HepG2 (cell line): Measurements from ENCODE around the gene ANKS6.

Source experiments
- ARNT ChIP-seq: fragments of 450-650 bp; IDR thresholded peaks from 2 replicates; pipeline ENCODE4 v1.6.1; 2017
- EHMT2 ChIP-seq: fragments of 200-600 bp; sonication (generic); IDR thresholded peaks from 2 replicates; pipeline ENCODE4 v1.7.0; 2017; ENCODE audit warnings: antibody characterized with exemption, low read depth, low read length, borderline replicate concordance
- HDAC2 ChIP-seq: sonication (generic); formaldehyde crosslinking; IDR thresholded peaks from 2 replicates; pipeline ENCODE4 v1.4.0; 2020; ENCODE audit warnings: missing genetic modification reagents
- NAIF1 ChIP-seq: sonication (generic); formaldehyde crosslinking; IDR thresholded peaks from 2 replicates; pipeline ENCODE4 v1.5.0; 2020; ENCODE audit warnings: mild to moderate bottlenecking, missing genetic modification reagents, borderline replicate concordance
- REPIN1 ChIP-seq: sonication (generic); formaldehyde crosslinking; IDR thresholded peaks from 2 replicates; pipeline ENCODE4 v1.8.0; 2022; ENCODE audit warnings: missing genetic modification reagents, low read depth, mild to moderate bottlenecking, borderline replicate concordance
- SRSF4 ChIP-seq: fragments of 200-400 bp; formaldehyde crosslinking; IDR thresholded peaks from one replicate; pipeline ENCODE4 v1.6.1; 2018; ENCODE audit warnings: mild to moderate bottlenecking, low read depth, low read length, moderate library complexity; ENCODE audit not compliant: poor library complexity, severe bottlenecking
- TOPORS ChIP-seq: sonication (generic); formaldehyde crosslinking; IDR thresholded peaks from 2 replicates; pipeline ENCODE4 v1.8.0; 2023; ENCODE audit warnings: mild to moderate bottlenecking, missing genetic modification reagents
- YY1 ChIP-seq: IDR thresholded peaks from 2 replicates; pipeline ENCODE4 v1.6.1; 2011; ENCODE audit warnings: low read length, low read depth, moderate library complexity, mild to moderate bottlenecking; ENCODE audit not compliant: insufficient read depth, insufficient replicate concordance
- ZBTB1 ChIP-seq: sonication (generic); formaldehyde crosslinking; IDR thresholded peaks from 2 replicates; pipeline ENCODE4 v1.4.0; 2020; ENCODE audit warnings: missing genetic modification reagents, borderline replicate concordance
- ZNF530 ChIP-seq: sonication (generic); formaldehyde crosslinking; IDR thresholded peaks from 2 replicates; pipeline ENCODE4 v1.5.0; 2020; ENCODE audit warnings: low read depth, mild to moderate bottlenecking, missing genetic modification reagents
- TF ChIP-seq, protein P1 (sequence below): sonication (generic); formaldehyde crosslinking; IDR thresholded peaks from 2 replicates; pipeline ENCODE4 v1.5.0; 2020; ENCODE audit warnings: mild to moderate bottlenecking, missing genetic modification reagents, moderate library complexity
- TF ChIP-seq, protein P2 (sequence below): sonication (generic); formaldehyde crosslinking; IDR thresholded peaks from 2 replicates; pipeline ENCODE4 v1.5.0; 2020; ENCODE audit warnings: missing genetic modification reagents
- TF ChIP-seq, protein P3 (sequence below): sonication (generic); formaldehyde crosslinking; IDR thresholded peaks from 2 replicates; pipeline ENCODE4 v1.4.0; 2020; ENCODE audit warnings: missing genetic modification reagents, borderline replicate concordance
- TF ChIP-seq, protein P4 (sequence below), 2 experiments: fragments of 450-650 bp in 1 of 2; sonication (generic) in 1 of 2; formaldehyde crosslinking; IDR thresholded peaks; 2 replicates each; pipeline versions ENCODE4 v1.5.0 to v1.8.0; 2020 to 2022; ENCODE audit warnings: mild to moderate bottlenecking in 1 of 2, missing genetic modification reagents in 1 of 2

DNA sequence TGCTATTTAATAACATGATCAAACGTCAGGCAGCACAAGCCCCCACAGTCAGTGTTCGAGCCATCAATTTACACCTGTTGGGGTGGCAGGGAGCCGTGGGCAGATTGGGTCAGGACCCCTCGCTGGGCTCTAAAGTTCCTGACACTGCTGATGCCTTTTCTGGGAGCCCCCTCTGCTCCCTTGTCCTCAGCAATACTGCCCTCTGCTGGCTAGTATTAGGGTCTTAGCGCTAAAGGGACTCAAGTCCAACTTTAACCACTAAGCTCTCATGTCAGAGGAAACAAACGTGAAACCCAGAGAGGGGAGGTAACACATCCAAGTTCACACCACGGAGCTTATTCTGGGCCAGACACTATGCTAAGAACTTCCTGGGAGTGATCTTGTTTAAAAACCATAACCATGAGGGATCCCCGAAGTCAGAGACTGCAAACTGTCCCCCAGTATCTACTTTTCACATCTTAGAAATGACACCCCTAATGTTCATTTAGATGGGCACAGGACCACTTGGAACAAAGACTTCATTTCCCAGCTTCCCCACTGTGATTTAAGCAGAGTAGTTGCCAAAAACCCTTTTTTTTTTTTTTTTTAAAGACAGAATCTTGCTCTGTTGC, 20.4 kb downstream of the ANKS6 start:
- TF ChIP-seq, protein P1, sequence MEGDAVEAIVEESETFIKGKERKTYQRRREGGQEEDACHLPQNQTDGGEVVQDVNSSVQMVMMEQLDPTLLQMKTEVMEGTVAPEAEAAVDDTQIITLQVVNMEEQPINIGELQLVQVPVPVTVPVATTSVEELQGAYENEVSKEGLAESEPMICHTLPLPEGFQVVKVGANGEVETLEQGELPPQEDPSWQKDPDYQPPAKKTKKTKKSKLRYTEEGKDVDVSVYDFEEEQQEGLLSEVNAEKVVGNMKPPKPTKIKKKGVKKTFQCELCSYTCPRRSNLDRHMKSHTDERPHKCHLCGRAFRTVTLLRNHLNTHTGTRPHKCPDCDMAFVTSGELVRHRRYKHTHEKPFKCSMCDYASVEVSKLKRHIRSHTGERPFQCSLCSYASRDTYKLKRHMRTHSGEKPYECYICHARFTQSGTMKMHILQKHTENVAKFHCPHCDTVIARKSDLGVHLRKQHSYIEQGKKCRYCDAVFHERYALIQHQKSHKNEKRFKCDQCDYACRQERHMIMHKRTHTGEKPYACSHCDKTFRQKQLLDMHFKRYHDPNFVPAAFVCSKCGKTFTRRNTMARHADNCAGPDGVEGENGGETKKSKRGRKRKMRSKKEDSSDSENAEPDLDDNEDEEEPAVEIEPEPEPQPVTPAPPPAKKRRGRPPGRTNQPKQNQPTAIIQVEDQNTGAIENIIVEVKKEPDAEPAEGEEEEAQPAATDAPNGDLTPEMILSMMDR (CRISPR knock-in tag): peak; percentile 84
- TF ChIP-seq REPIN1 (CRISPR knock-in tag): no peak
- TF ChIP-seq, protein P2, sequence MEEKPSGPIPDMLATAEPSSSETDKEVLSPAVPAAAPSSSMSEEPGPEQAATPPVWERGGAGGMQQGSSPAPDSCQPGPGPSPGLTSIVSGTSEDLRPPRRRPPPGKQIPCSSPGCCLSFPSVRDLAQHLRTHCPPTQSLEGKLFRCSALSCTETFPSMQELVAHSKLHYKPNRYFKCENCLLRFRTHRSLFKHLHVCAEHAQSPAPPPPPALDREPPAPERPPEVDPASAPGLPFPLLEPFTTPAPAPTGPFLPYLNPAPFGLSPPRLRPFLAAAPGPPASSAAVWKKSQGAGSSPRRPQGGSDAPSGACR (CRISPR knock-in tag): no peak
- no peak for TF ChIP-seq NAIF1 (CRISPR knock-in tag)
- TF ChIP-seq YY1: no peak
- TF ChIP-seq SRSF4: no peak
- TF ChIP-seq, protein P3, sequence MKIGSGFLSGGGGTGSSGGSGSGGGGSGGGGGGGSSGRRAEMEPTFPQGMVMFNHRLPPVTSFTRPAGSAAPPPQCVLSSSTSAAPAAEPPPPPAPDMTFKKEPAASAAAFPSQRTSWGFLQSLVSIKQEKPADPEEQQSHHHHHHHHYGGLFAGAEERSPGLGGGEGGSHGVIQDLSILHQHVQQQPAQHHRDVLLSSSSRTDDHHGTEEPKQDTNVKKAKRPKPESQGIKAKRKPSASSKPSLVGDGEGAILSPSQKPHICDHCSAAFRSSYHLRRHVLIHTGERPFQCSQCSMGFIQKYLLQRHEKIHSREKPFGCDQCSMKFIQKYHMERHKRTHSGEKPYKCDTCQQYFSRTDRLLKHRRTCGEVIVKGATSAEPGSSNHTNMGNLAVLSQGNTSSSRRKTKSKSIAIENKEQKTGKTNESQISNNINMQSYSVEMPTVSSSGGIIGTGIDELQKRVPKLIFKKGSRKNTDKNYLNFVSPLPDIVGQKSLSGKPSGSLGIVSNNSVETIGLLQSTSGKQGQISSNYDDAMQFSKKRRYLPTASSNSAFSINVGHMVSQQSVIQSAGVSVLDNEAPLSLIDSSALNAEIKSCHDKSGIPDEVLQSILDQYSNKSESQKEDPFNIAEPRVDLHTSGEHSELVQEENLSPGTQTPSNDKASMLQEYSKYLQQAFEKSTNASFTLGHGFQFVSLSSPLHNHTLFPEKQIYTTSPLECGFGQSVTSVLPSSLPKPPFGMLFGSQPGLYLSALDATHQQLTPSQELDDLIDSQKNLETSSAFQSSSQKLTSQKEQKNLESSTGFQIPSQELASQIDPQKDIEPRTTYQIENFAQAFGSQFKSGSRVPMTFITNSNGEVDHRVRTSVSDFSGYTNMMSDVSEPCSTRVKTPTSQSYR (CRISPR knock-in tag): no peak
- TF ChIP-seq ZNF530 (CRISPR knock-in tag): no peak
- TF ChIP-seq ARNT: no peak
- TF ChIP-seq TOPORS: no peak
- TF ChIP-seq EHMT2: no peak
- TF ChIP-seq HDAC2 (CRISPR knock-in tag): no peak
- TF ChIP-seq, protein P4, sequence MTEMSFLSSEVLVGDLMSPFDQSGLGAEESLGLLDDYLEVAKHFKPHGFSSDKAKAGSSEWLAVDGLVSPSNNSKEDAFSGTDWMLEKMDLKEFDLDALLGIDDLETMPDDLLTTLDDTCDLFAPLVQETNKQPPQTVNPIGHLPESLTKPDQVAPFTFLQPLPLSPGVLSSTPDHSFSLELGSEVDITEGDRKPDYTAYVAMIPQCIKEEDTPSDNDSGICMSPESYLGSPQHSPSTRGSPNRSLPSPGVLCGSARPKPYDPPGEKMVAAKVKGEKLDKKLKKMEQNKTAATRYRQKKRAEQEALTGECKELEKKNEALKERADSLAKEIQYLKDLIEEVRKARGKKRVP (CRISPR knock-in tag; IDR thresholded peaks at IDR 0.05): no peak
- no peak for TF ChIP-seq ZBTB1
